ENCODE measurements around the gene PLEKHG5. TPM values are rescaled to one million over a fixed set of nuclear protein-coding genes. Genes with fewer than 3 reads are reported as not detected.

The PLEKHG5 gene
- total RNA-seq, result 14.3 TPM

- no peak for DNase-seq
These were observed at the start of gene PLEKHG5 for GRCh38 chr1:6491480-6491962. PLEKHG5 (minus strand) TSS chr1:6491667; CDS start chr1:6477571, 14,096 bp downstream.

GRCh38 chr1:6538956-6539355, 47.5 kb upstream of the PLEKHG5 start:
- no peak for DNase-seq

GRCh38 chr1:6536291-6536690, 44.8 kb upstream of the PLEKHG5 start:
- DNase-seq, result no peak

GRCh38 chr1:6535214-6535613, 43.7 kb upstream of the PLEKHG5 start:
- DNase-seq, result no peak

GRCh38 chr1:6534248-6534822, 42.9 kb upstream of the PLEKHG5 start:
- no peak for DNase-seq

- DNase-seq, result no peak
These were observed 40.5 kb upstream of the PLEKHG5 start for GRCh38 chr1:6531996-6532395.

- DNase-seq, result no peak
These were observed 39.2 kb upstream of the PLEKHG5 start for GRCh38 chr1:6530504-6531160.

- DNase-seq, result no peak
These were observed 37.0 kb upstream of the PLEKHG5 start for GRCh38 chr1:6528492-6528891.

GRCh38 chr1:6526316-6526715, 34.8 kb upstream of the PLEKHG5 start:
- no peak for DNase-seq

GRCh38 chr1:6523566-6523965, 32.1 kb upstream of the PLEKHG5 start:
- DNase-seq, result no peak

GRCh38 chr1:6521536-6521935, 30.1 kb upstream of the PLEKHG5 start:
- no peak for DNase-seq

- peak; percentile 53 for DNase-seq
These were observed 28.6 kb upstream of the PLEKHG5 start for GRCh38 chr1:6519935-6520671.

GRCh38 chr1:6519491-6519934, 28.0 kb upstream of the PLEKHG5 start:
- DNase-seq, result no peak

GRCh38 chr1:6517435-6517851, 26.0 kb upstream of the PLEKHG5 start:
- no peak for DNase-seq

GRCh38 chr1:6515771-6516170, 24.3 kb upstream of the PLEKHG5 start:
- DNase-seq, result no peak

- no peak for DNase-seq
These were observed 21.9 kb upstream of the PLEKHG5 start for GRCh38 chr1:6513320-6513801.

GRCh38 chr1:6512908-6513280, 21.4 kb upstream of the PLEKHG5 start:
- DNase-seq, result no peak

GRCh38 chr1:6512245-6512907, 20.9 kb upstream of the PLEKHG5 start:
- no peak for DNase-seq

GRCh38 chr1:6511561-6512244, 20.2 kb upstream of the PLEKHG5 start:
- no peak for DNase-seq

GRCh38 chr1:6511056-6511455, 19.6 kb upstream of the PLEKHG5 start:
- DNase-seq, result no peak

GRCh38 chr1:6510493-6510892, 19.0 kb upstream of the PLEKHG5 start:
- DNase-seq, result no peak

- no peak for DNase-seq
These were observed 18.4 kb upstream of the PLEKHG5 start for GRCh38 chr1:6509919-6510291.
